ENCODE data around the gene CNIH1. TPM values are rescaled to one million over a fixed set of nuclear protein-coding genes. Genes with fewer than 3 reads are reported as not detected.
"Not testable (repeated sequence)": the region's sequence is repeated elsewhere in the genome, so short reads cannot be mapped to it uniquely, and the experiment has no call there.

CNIH1 gene
- total RNA-seq, 3 donors from 2014 or later = 99.9 to 115 (median 101) TPM

DNA sequence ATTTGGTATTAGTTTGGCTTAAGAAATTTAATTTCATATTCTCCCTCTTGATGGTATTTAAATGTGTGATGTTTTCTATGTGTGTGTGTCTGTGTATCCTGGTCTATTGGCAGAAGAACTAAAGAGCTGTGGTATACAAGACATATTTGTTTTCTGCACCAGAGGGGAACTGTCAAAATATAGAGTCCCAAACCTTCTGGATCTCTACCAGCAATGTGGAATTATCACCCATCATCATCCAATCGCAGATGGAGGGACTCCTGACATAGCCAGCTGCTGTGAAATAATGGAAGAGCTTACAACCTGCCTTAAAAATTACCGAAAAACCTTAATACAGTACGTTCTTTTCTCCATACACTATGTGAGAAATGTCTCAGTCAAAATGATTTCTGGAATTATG lies 29.8 kb downstream of the CNIH1 start:
- TF ChIP-seq, protein P1, sequence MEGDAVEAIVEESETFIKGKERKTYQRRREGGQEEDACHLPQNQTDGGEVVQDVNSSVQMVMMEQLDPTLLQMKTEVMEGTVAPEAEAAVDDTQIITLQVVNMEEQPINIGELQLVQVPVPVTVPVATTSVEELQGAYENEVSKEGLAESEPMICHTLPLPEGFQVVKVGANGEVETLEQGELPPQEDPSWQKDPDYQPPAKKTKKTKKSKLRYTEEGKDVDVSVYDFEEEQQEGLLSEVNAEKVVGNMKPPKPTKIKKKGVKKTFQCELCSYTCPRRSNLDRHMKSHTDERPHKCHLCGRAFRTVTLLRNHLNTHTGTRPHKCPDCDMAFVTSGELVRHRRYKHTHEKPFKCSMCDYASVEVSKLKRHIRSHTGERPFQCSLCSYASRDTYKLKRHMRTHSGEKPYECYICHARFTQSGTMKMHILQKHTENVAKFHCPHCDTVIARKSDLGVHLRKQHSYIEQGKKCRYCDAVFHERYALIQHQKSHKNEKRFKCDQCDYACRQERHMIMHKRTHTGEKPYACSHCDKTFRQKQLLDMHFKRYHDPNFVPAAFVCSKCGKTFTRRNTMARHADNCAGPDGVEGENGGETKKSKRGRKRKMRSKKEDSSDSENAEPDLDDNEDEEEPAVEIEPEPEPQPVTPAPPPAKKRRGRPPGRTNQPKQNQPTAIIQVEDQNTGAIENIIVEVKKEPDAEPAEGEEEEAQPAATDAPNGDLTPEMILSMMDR (IDR thresholded peaks at IDR 0.05) = no peak
- H3K4me1 ChIP-seq (ENCODE audit: low read depth) = no peaks in the 10 kb centered on the region
- no peak overlapping the region for H3K4me3 ChIP-seq
- no peaks in the 10 kb centered on the region for H3K9me3 ChIP-seq
- no peak for DNase-seq
- ATAC-seq = no peak
- H3K36me3 ChIP-seq (ENCODE audit: low read depth) = no peaks in the 10 kb centered on the region
- intact Hi-C loops (cut with DNase I, micrococcal nuclease) = no loop called here

GRCh38 chr14:54410215-54410614 lies 31.0 kb downstream of the CNIH1 start:
- Histone ChIP-seq H3K36me3 (ENCODE audit: low read depth) (no peaks in the 10 kb centered on the region), H3K4me1 (ENCODE audit: low read depth) (no peaks in the 10 kb centered on the region), H3K4me3 (no peak overlapping the region), H3K9me3 (no peaks in the 10 kb centered on the region)
- DNase-seq (no peak), ATAC-seq (no peak)
- TF ChIP-seq, protein P1 (IDR thresholded peaks at IDR 0.05) = no peak
- intact Hi-C loops (cut with DNase I, micrococcal nuclease) = no loop called here

- H3K4me1 ChIP-seq (ENCODE audit: low read depth); H3K4me3 ChIP-seq; H3K36me3 ChIP-seq (ENCODE audit: low read depth); DNase-seq; H3K9me3 ChIP-seq; intact Hi-C loops (cut with DNase I, micrococcal nuclease); ATAC-seq: not testable (repeated sequence)
These were observed 37.7 kb downstream of the CNIH1 start for GRCh38 chr14:54403401-54404005.

GRCh38 chr14:54399560-54399959 lies 41.6 kb downstream of the CNIH1 start:
- intact Hi-C loops (cut with DNase I, micrococcal nuclease) = no loop called here
- TF ChIP-seq, protein P1 (IDR thresholded peaks at IDR 0.05) = no peak
- no peak for DNase-seq
- no peak for ATAC-seq
- Histone ChIP-seq H3K36me3 (ENCODE audit: low read depth) (no peaks in the 10 kb centered on the region), H3K4me3 (no peak overlapping the region), H3K4me1 (ENCODE audit: low read depth) (peaks cover 4% of the 10 kb centered on the region), H3K9me3 (no peaks in the 10 kb centered on the region)

GRCh38 chr14:54396493-54397335 lies 44.5 kb downstream of the CNIH1 start, which contains the start of gene CDKN3:
TSS of gene CDKN3 (plus strand) at chr14:54397007. CDS start at chr14:54397069, 62 bp downstream.
- ATAC-seq (peak; percentile 98), DNase-seq (peak; percentile 98 to 99 (median 99))
- no peaks in the 10 kb centered on the region for H3K36me3 ChIP-seq (ENCODE audit: low read depth)
- TF ChIP-seq, protein P1 (IDR thresholded peaks at IDR 0.05) = peak; percentile 74
- H3K4me1 ChIP-seq (ENCODE audit: low read depth) = peaks cover 4% of the 10 kb centered on the region
- intact Hi-C loops (cut with DNase I, micrococcal nuclease) = no loop called here
- H3K4me3 ChIP-seq = peak within 1 kb of the TSS; percentile 47
- no peaks in the 10 kb centered on the region for H3K9me3 ChIP-seq

- intact Hi-C loops (cut with DNase I, micrococcal nuclease) = no loop called here
- H3K36me3 ChIP-seq (ENCODE audit: low read depth) = no peaks in the 10 kb centered on the region
- ATAC-seq (no peak), DNase-seq (no peak)
- H3K4me3 ChIP-seq = peak overlapping the region; percentile 12
- no peaks in the 10 kb centered on the region for H3K9me3 ChIP-seq
- H3K4me1 ChIP-seq (ENCODE audit: low read depth) = peaks cover 4% of the 10 kb centered on the region
- TF ChIP-seq, protein P1 (IDR thresholded peaks at IDR 0.05) = no peak
These were observed 45.0 kb downstream of the CNIH1 start for GRCh38 chr14:54396183-54396492.
